IMR-90 (cell line): ENCODE measurements around the gene TCF7. TPM values are rescaled to one million over a fixed set of nuclear protein-coding genes. Genes with fewer than 3 reads are reported as not detected.

Experiments used
- ATAC-seq: fragments of 200-7000 bp; cut with Tn5 transposase; 2 replicates; pipeline ENCODE4 v1.9.1; 2020; ENCODE audit warnings: low read depth, mild to moderate bottlenecking, moderate library complexity
- BruUV-seq: library from RNA; stranded (reverse); fragments of 400-500 nt; replicated peaks from 2 replicates; lab custom pipeline; 2021; lab: Mats Ljungman, UMichigan
- CTCF ChIA-PET: fragments of 300-600 bp; formaldehyde crosslinking; extraction: SDS; loops from one replicate; lab custom pipeline; 2021; ENCODE audit warnings: antibody characterized with exemption; lab: Yijun Ruan, JAX
- POLR2A ChIA-PET: fragments of 300-600 bp; sonication (Branson Sonifier 250); formaldehyde crosslinking; loops from one replicate; lab custom pipeline; 2022; ENCODE audit warnings: antibody characterized with exemption; ENCODE audit not compliant: unreplicated experiment; lab: Charles Lee
- DNase-seq: peaks from one replicate; pipeline ENCODE4 v3.0.0; 2013
- H2AFZ ChIP-seq: replicated peaks from 2 replicates; pipeline ENCODE3; 2013; ENCODE audit warnings: low read length, mild to moderate bottlenecking; ENCODE audit not compliant: poor library complexity
- H2AK5ac ChIP-seq: 2 replicates; pipeline ENCODE4 v1.6.1; 2013; ENCODE audit warnings: low read depth, low read length, inconsistent platforms
- H2AK9ac ChIP-seq: replicated peaks from 2 replicates; pipeline ENCODE3; 2013; ENCODE audit warnings: mild to moderate bottlenecking, low read depth, low read length, moderate library complexity; ENCODE audit not compliant: poor library complexity
- H2BK120ac ChIP-seq: 2 replicates; pipeline ENCODE4 v1.6.1; 2013; ENCODE audit warnings: low read depth, low read length, inconsistent platforms
- H2BK15ac ChIP-seq: 3 replicates; pipeline ENCODE4 v1.6.1; 2013; ENCODE audit warnings: low read depth, low read length, inconsistent platforms
- H2BK20ac ChIP-seq: 2 replicates; pipeline ENCODE4 v1.6.1; 2013; ENCODE audit warnings: low read depth, mild to moderate bottlenecking, inconsistent platforms, low read length, moderate library complexity
- H2BK5ac ChIP-seq: 2 replicates; pipeline ENCODE4 v1.6.1; 2013; ENCODE audit warnings: mild to moderate bottlenecking, low read depth, low read length, inconsistent platforms; ENCODE audit not compliant: poor library complexity, severe bottlenecking
- H3K14ac ChIP-seq: replicated peaks from 2 replicates; pipeline ENCODE4 v1.6.1; 2013; ENCODE audit warnings: low read depth, low read length, inconsistent platforms
- H3K18ac ChIP-seq: 2 replicates; pipeline ENCODE4 v1.6.1; 2013; ENCODE audit warnings: low read depth, low read length, control low read depth
- H3K23ac ChIP-seq: 2 replicates; pipeline ENCODE4 v1.6.1; 2013; ENCODE audit warnings: low read depth, low read length, inconsistent platforms
- H3K27ac ChIP-seq: 2 replicates; pipeline ENCODE4 v1.5.1; 2013; ENCODE audit warnings: mild to moderate bottlenecking, control low read depth, low read length; ENCODE audit not compliant: insufficient read depth
- H3K27me3 ChIP-seq: 2 replicates; pipeline ENCODE4 v1.6.1; 2013; ENCODE audit warnings: low read length; ENCODE audit not compliant: control insufficient read depth, insufficient read depth
- H3K36me3 ChIP-seq: 2 replicates; pipeline ENCODE4 v1.6.1; 2013; ENCODE audit warnings: low read length, mixed read lengths; ENCODE audit not compliant: control insufficient read depth, insufficient read depth
- H3K4ac ChIP-seq: 2 replicates; pipeline ENCODE4 v1.6.1; 2013; ENCODE audit warnings: low read depth, low read length, inconsistent platforms
- H3K4me1 ChIP-seq: 2 replicates; pipeline ENCODE4 v1.6.1; 2013; ENCODE audit warnings: low read length, mixed read lengths; ENCODE audit not compliant: control insufficient read depth, insufficient read depth
- H3K4me2 ChIP-seq: 2 replicates; pipeline ENCODE4 v1.6.1; 2013; ENCODE audit warnings: low read depth, mild to moderate bottlenecking, control low read depth, low read length, moderate library complexity
- H3K4me3 ChIP-seq: 2 replicates; pipeline ENCODE4 v1.5.1; 2013; ENCODE audit warnings: low read depth, mild to moderate bottlenecking, control low read depth, low read length, moderate library complexity; ENCODE audit not compliant: insufficient read depth
- H3K56ac ChIP-seq: 2 replicates; pipeline ENCODE4 v1.6.1; 2013; ENCODE audit warnings: low read length, inconsistent platforms; ENCODE audit not compliant: insufficient read depth; ENCODE audit errors: extremely low read depth
- H3K79me1 ChIP-seq, 2 experiments: 2 replicates each; pipeline ENCODE4 v1.6.1; 2013; ENCODE audit warnings: low read length in 2 of 2, inconsistent platforms in 1 of 2, low read depth in 1 of 2
- H3K9ac ChIP-seq: 2 replicates; pipeline ENCODE4 v1.6.1; 2013; ENCODE audit warnings: low read depth, low read length, control low read depth
- H3K9me1 ChIP-seq: 2 replicates; pipeline ENCODE4 v1.6.1; 2013; ENCODE audit warnings: low read length, inconsistent platforms; ENCODE audit not compliant: insufficient read depth
- H3K9me3 ChIP-seq: 2 replicates; pipeline ENCODE4 v1.6.1; 2013; ENCODE audit warnings: low read length; ENCODE audit not compliant: control insufficient read depth, insufficient read depth
- H4K20me1 ChIP-seq: 2 replicates; pipeline ENCODE4 v1.6.1; 2013; ENCODE audit warnings: low read length, inconsistent platforms; ENCODE audit not compliant: insufficient read depth
- H4K5ac ChIP-seq: 2 replicates; pipeline ENCODE4 v1.6.1; 2013; ENCODE audit warnings: mild to moderate bottlenecking, low read depth, low read length, control low read depth
- H4K8ac ChIP-seq, 2 experiments: 2 replicates each; pipeline ENCODE4 v1.6.1; 2013; ENCODE audit warnings: low read depth in 2 of 2, low read length in 2 of 2, control low read depth in 1 of 2, inconsistent platforms in 1 of 2
- H4K91ac ChIP-seq: 2 replicates; pipeline ENCODE4 v1.6.1; 2013; ENCODE audit warnings: low read depth, low read length, inconsistent platforms; ENCODE audit not compliant: insufficient read depth
- BHLHE40 ChIP-seq: fragments of 150-350 bp; IDR thresholded peaks from 2 replicates; pipeline ENCODE4 v1.6.1; 2016; ENCODE audit warnings: mild to moderate bottlenecking, low read depth, low read length
- CEBPB ChIP-seq: IDR thresholded peaks from 2 replicates; pipeline ENCODE4 v1.6.1; 2012; ENCODE audit warnings: low read depth, low read length, improper control_type of control experiment
- CHD1 ChIP-seq: IDR thresholded peaks from 2 replicates; pipeline ENCODE4 v1.6.1; 2012; ENCODE audit warnings: low read depth, low read length, improper control_type of control experiment
- CTCF ChIP-seq: conservative IDR thresholded peaks from 2 replicates; pipeline ENCODE4 v1.5.1; 2012; ENCODE audit warnings: mild to moderate bottlenecking, low read depth, low read length, improper control_type of control experiment
- ELK1 ChIP-seq: fragments of 150-350 bp; IDR thresholded peaks from 2 replicates; pipeline ENCODE4 v1.6.1; 2016; ENCODE audit warnings: low read depth, mild to moderate bottlenecking, low read length, moderate library complexity, borderline replicate concordance
- MAZ ChIP-seq: IDR thresholded peaks from 2 replicates; pipeline ENCODE4 v1.6.1; 2012; ENCODE audit warnings: low read depth, mild to moderate bottlenecking, low read length, improper control_type of control experiment, moderate library complexity, borderline replicate concordance
- NFE2L2 ChIP-seq: fragments of 150-350 bp; IDR thresholded peaks from 2 replicates; pipeline ENCODE4 v1.6.1; 2016; ENCODE audit warnings: low read depth, mild to moderate bottlenecking, low read length
- POLR2A ChIP-seq: IDR thresholded peaks from 2 replicates; pipeline ENCODE4 v1.6.1; 2012; ENCODE audit warnings: mild to moderate bottlenecking, low read depth, low read length
- RCOR1 ChIP-seq: IDR thresholded peaks from 2 replicates; pipeline ENCODE4 v1.6.1; 2012; ENCODE audit warnings: mild to moderate bottlenecking, low read length, improper control_type of control experiment; ENCODE audit not compliant: insufficient replicate concordance
- SMC3 ChIP-seq: fragments of 150-350 bp; IDR thresholded peaks from 2 replicates; pipeline ENCODE4 v1.6.1; 2016; ENCODE audit warnings: low read depth, mild to moderate bottlenecking, antibody characterized with exemption, low read length, moderate library complexity
- USF2 ChIP-seq: fragments of 150-350 bp; IDR thresholded peaks from 2 replicates; pipeline ENCODE4 v1.6.1; 2017; ENCODE audit warnings: mild to moderate bottlenecking, antibody characterized with exemption, low read length, low read depth
- WGBS, 2 experiments: methylation state at CpG; one replicate each; pipeline versions ENCODE4 v1.1.5 to v1.1.7; 2013; ENCODE audit warnings: missing lambda C conversion rate in 2 of 2; ENCODE audit not compliant: insufficient read length in 1 of 2; ENCODE audit errors: extremely low coverage in 2 of 2; 5-methylcytosine and 5-hydroxymethylcytosine counted together
- dilution Hi-C: fragments of 300-500 bp; cut with HindIII; formaldehyde crosslinking; loops from one replicate; pipeline ENCODE4 v1.14.3; 2018; ENCODE audit warnings: low sequenced_read_pairs; ENCODE audit not compliant: unreplicated experiment
- in situ Hi-C: fragments of 300-500 bp; cut with MboI; formaldehyde crosslinking; loops from 3 replicates; pipeline ENCODE4 v1.14.3; 2019; ENCODE audit warnings: low sequenced_read_pairs, inconsistent platforms, mixed read lengths
- intact Hi-C: fragments of 100-400 bp; cut with micrococcal nuclease; formaldehyde crosslinking; loops from 2 replicates; pipeline ENCODE4 v1.10.0; 2022
- polyA plus RNA-seq, 3 experiments: library from polyadenylated mRNA; depleted of rRNA; stranded (reverse); fragments of >200 nt; gene quantifications; 2 replicates each; pipeline ENCODE4 v1.2.3, GENCODE V29; 2012; ENCODE audit warnings: low replicate concordance in 1 of 3
- total RNA-seq: library from RNA; depleted of rRNA; stranded (reverse); fragments of >200 nt; gene quantifications from 2 replicates; pipeline ENCODE4 v1.2.3, GENCODE V29; 2012

TCF7 gene
- total and polyA plus RNA-seq, 2 of the 4 experiments (the other 2 are of a cell fraction), result 1.3 to 3.4 TPM

- TF ChIP-seq CTCF, result no peak
These were observed 28.3 kb downstream of the TCF7 start (continued) for GRCh38 chr5:134142806-134143205.

GRCh38 chr5:134143431-134143830 lies 28.9 kb downstream of the TCF7 start:
- POLR2A ChIA-PET, result no interaction called here
- intact Hi-C loops, result no loop called here
- TF ChIP-seq SMC3 (no peak), CTCF (no peak), ELK1 (no peak), POLR2A (no peak), USF2 (no peak), CHD1 (no peak), MAZ (no peak), BHLHE40 (no peak), RCOR1 (no peak), CEBPB (no peak), NFE2L2 (no peak)

More at GRCh38 chr5:134143431-134143830, 28.9 kb downstream of the TCF7 start:
- Histone ChIP-seq H4K8ac (no peak overlapping the region), H2BK5ac (no peak overlapping the region), H3K14ac (no peak overlapping the region), H3K27ac (no peak overlapping the region), H3K18ac (no peak overlapping the region), H4K5ac (no peak overlapping the region), H3K56ac (no peak overlapping the region), H2BK15ac (no peak overlapping the region), H3K9me3 (no peaks in the 10 kb centered on the region), H2BK20ac (no peak overlapping the region), H3K4me3 (no peak overlapping the region), H3K9me1 (peaks cover 11% of the 10 kb centered on the region; the same call in 1 of the 2 replicates), H3K9ac (no peak overlapping the region), H3K27me3 (no peaks in the 10 kb centered on the region), H2AK9ac (no peak overlapping the region), H2BK120ac (no peak overlapping the region), H4K91ac (no peak overlapping the region), H3K79me1 (peaks cover 27 to 88% of the 10 kb centered on the region in 2 experiments), H3K23ac (no peak overlapping the region), H3K4me2 (no peak overlapping the region), H3K4ac (no peak overlapping the region), H4K20me1 (peaks cover 92% of the 10 kb centered on the region), H2AK5ac (no peak overlapping the region), H3K36me3 (peaks cover 46% of the 10 kb centered on the region), H2AFZ (no peak overlapping the region), H3K4me1 (peaks cover 19% of the 10 kb centered on the region)
- DNase-seq (no peak), ATAC-seq (no peak)
- no CpG with 5 or more reads among the region's 5 CpGs for WGBS, 2 experiments
- dilution Hi-C loops, result no loop called here
- CTCF ChIA-PET, result no interaction called here
- in situ Hi-C loops, result no loop called here
- no TSS peak for BruUV-seq
